ENCODE measurements around the gene KRTAP10-1.
"Not testable (repeated sequence)": the region's sequence is repeated elsewhere in the genome, so short reads cannot be mapped to it uniquely, and the experiment has no call there.

The KRTAP10-1 gene

GRCh38 chr21:44505673-44506278 lies 34.2 kb downstream of the KRTAP10-1 start:
- H3K4me3 ChIP-seq (ENCODE audit: low read length in 2 of 2), result no peak overlapping the region
- H3K27me3 ChIP-seq (ENCODE audit: control insufficient read depth in 1 of 2, insufficient read depth in 2 of 2, low read length in 2 of 2), result peaks cover 20 to 30% of the 10 kb centered on the region in 2 donors
- no peaks in the 10 kb centered on the region for H3K9me3 ChIP-seq (ENCODE audit: control insufficient read depth in 2 of 2, low read length in 2 of 2)
- H3K36me3 ChIP-seq (ENCODE audit: control insufficient read depth in 2 of 2, insufficient read depth in 2 of 2, low read length in 2 of 2), result no peaks in the 10 kb centered on the region
- H3K9ac ChIP-seq (ENCODE audit: low read length in 2 of 2), result no peak overlapping the region
- peaks cover 5% of the 10 kb centered on the region for H3K4me1 ChIP-seq (ENCODE audit: control insufficient read depth, insufficient read depth, low read length)
- no peak overlapping the region for H3K27ac ChIP-seq (ENCODE audit: low read length)

GRCh38 chr21:44503901-44504399 lies 36.0 kb downstream of the KRTAP10-1 start:
- H3K36me3 ChIP-seq (ENCODE audit: control insufficient read depth in 2 of 2, insufficient read depth in 2 of 2, low read length in 2 of 2), result no peaks in the 10 kb centered on the region
- no peak overlapping the region for H3K27ac ChIP-seq (ENCODE audit: low read length)
- no peak overlapping the region for H3K9ac ChIP-seq (ENCODE audit: low read length in 2 of 2)
- H3K4me3 ChIP-seq (ENCODE audit: low read length in 2 of 2), result no peak overlapping the region
- H3K27me3 ChIP-seq (ENCODE audit: control insufficient read depth in 1 of 2, insufficient read depth in 2 of 2, low read length in 2 of 2), result peaks cover 14 to 24% of the 10 kb centered on the region in 2 donors
- no peaks in the 10 kb centered on the region for H3K4me1 ChIP-seq (ENCODE audit: control insufficient read depth, insufficient read depth, low read length)
- H3K9me3 ChIP-seq (ENCODE audit: control insufficient read depth in 2 of 2, low read length in 2 of 2), result no peaks in the 10 kb centered on the region

GRCh38 chr21:44503006-44503889 lies 36.7 kb downstream of the KRTAP10-1 start:
- not testable (repeated sequence) for H3K9ac ChIP-seq (ENCODE audit: low read length in 2 of 2); H3K4me3 ChIP-seq (ENCODE audit: low read length in 2 of 2); H3K9me3 ChIP-seq (ENCODE audit: control insufficient read depth in 2 of 2, low read length in 2 of 2); H3K4me1 ChIP-seq (ENCODE audit: control insufficient read depth, insufficient read depth, low read length); H3K36me3 ChIP-seq (ENCODE audit: control insufficient read depth in 2 of 2, insufficient read depth in 2 of 2, low read length in 2 of 2); H3K27ac ChIP-seq (ENCODE audit: low read length)
- H3K27me3 ChIP-seq (ENCODE audit: control insufficient read depth in 1 of 2, insufficient read depth in 2 of 2, low read length in 2 of 2), result peaks cover 16 to 26% of the 10 kb centered on the region in 2 donors

GRCh38 chr21:44502171-44502958 lies 37.6 kb downstream of the KRTAP10-1 start:
- peaks cover 7% of the 10 kb centered on the region for H3K4me1 ChIP-seq (ENCODE audit: control insufficient read depth, insufficient read depth, low read length)
- no peaks in the 10 kb centered on the region for H3K9me3 ChIP-seq (ENCODE audit: control insufficient read depth in 2 of 2, low read length in 2 of 2)
- no peak overlapping the region for H3K27ac ChIP-seq (ENCODE audit: low read length)
- peaks cover 14 to 25% of the 10 kb centered on the region in 2 donors for H3K27me3 ChIP-seq (ENCODE audit: control insufficient read depth in 1 of 2, insufficient read depth in 2 of 2, low read length in 2 of 2)
- no peaks in the 10 kb centered on the region for H3K36me3 ChIP-seq (ENCODE audit: control insufficient read depth in 2 of 2, insufficient read depth in 2 of 2, low read length in 2 of 2)
- no peak overlapping the region for H3K4me3 ChIP-seq (ENCODE audit: low read length in 2 of 2)
- no peak overlapping the region for H3K9ac ChIP-seq (ENCODE audit: low read length in 2 of 2)

- Histone ChIP-seq H3K27me3 (ENCODE audit: control insufficient read depth in 1 of 2, insufficient read depth in 2 of 2, low read length in 2 of 2) (peaks cover 10 to 12% of the 10 kb centered on the region in 2 donors), H3K9ac (ENCODE audit: low read length in 2 of 2) (no peak overlapping the region), H3K4me1 (ENCODE audit: control insufficient read depth, insufficient read depth, low read length) (peaks cover 7% of the 10 kb centered on the region), H3K27ac (ENCODE audit: low read length) (no peak overlapping the region), H3K4me3 (ENCODE audit: low read length in 2 of 2) (no peak overlapping the region), H3K36me3 (ENCODE audit: control insufficient read depth in 2 of 2, insufficient read depth in 2 of 2, low read length in 2 of 2) (no peaks in the 10 kb centered on the region), H3K9me3 (ENCODE audit: control insufficient read depth in 2 of 2, low read length in 2 of 2) (no peaks in the 10 kb centered on the region)
Measured at GRCh38 chr21:44500111-44500510, 39.9 kb downstream of the KRTAP10-1 start.

GRCh38 chr21:44499631-44500030 lies 40.4 kb downstream of the KRTAP10-1 start:
- peaks cover 10 to 12% of the 10 kb centered on the region in 2 donors for H3K27me3 ChIP-seq (ENCODE audit: control insufficient read depth in 1 of 2, insufficient read depth in 2 of 2, low read length in 2 of 2)
- no peak overlapping the region for H3K27ac ChIP-seq (ENCODE audit: low read length)
- H3K36me3 ChIP-seq (ENCODE audit: control insufficient read depth in 2 of 2, insufficient read depth in 2 of 2, low read length in 2 of 2), result no peaks in the 10 kb centered on the region
- no peaks in the 10 kb centered on the region for H3K9me3 ChIP-seq (ENCODE audit: control insufficient read depth in 2 of 2, low read length in 2 of 2)
- H3K4me1 ChIP-seq (ENCODE audit: control insufficient read depth, insufficient read depth, low read length), result peaks cover 7% of the 10 kb centered on the region
- H3K4me3 ChIP-seq (ENCODE audit: low read length in 2 of 2), result no peak overlapping the region
- no peak overlapping the region for H3K9ac ChIP-seq (ENCODE audit: low read length in 2 of 2)

GRCh38 chr21:44499211-44499560 lies 40.8 kb downstream of the KRTAP10-1 start:
- H3K9me3 ChIP-seq (ENCODE audit: control insufficient read depth in 2 of 2, low read length in 2 of 2), result no peaks in the 10 kb centered on the region
- H3K27ac ChIP-seq (ENCODE audit: low read length), result no peak overlapping the region
- no peak overlapping the region for H3K4me3 ChIP-seq (ENCODE audit: low read length in 2 of 2)
- H3K9ac ChIP-seq (ENCODE audit: low read length in 2 of 2), result no peak overlapping the region
- H3K4me1 ChIP-seq (ENCODE audit: control insufficient read depth, insufficient read depth, low read length), result peaks cover 7% of the 10 kb centered on the region
- no peaks in the 10 kb centered on the region for H3K36me3 ChIP-seq (ENCODE audit: control insufficient read depth in 2 of 2, insufficient read depth in 2 of 2, low read length in 2 of 2)
- peaks cover 10 to 12% of the 10 kb centered on the region in 2 donors for H3K27me3 ChIP-seq (ENCODE audit: control insufficient read depth in 1 of 2, insufficient read depth in 2 of 2, low read length in 2 of 2)

GRCh38 chr21:44498280-44499210 lies 41.5 kb downstream of the KRTAP10-1 start:
- Histone ChIP-seq H3K36me3 (ENCODE audit: control insufficient read depth in 2 of 2, insufficient read depth in 2 of 2, low read length in 2 of 2) (no peaks in the 10 kb centered on the region), H3K27ac (ENCODE audit: low read length) (no peak overlapping the region), H3K9me3 (ENCODE audit: control insufficient read depth in 2 of 2, low read length in 2 of 2) (peaks cover 0 to 2% of the 10 kb centered on the region in 2 donors), H3K27me3 (ENCODE audit: control insufficient read depth in 1 of 2, insufficient read depth in 2 of 2, low read length in 2 of 2) (peaks cover 10 to 12% of the 10 kb centered on the region in 2 donors), H3K4me3 (ENCODE audit: low read length in 2 of 2) (no peak overlapping the region), H3K4me1 (ENCODE audit: control insufficient read depth, insufficient read depth, low read length) (peaks cover 7% of the 10 kb centered on the region), H3K9ac (ENCODE audit: low read length in 2 of 2) (no peak overlapping the region)

GRCh38 chr21:44497703-44498126 lies 42.3 kb downstream of the KRTAP10-1 start:
- Histone ChIP-seq H3K4me3 (ENCODE audit: low read length in 2 of 2) (no peak overlapping the region), H3K27me3 (ENCODE audit: control insufficient read depth in 1 of 2, insufficient read depth in 2 of 2, low read length in 2 of 2) (peaks cover 10 to 12% of the 10 kb centered on the region in 2 donors), H3K9me3 (ENCODE audit: control insufficient read depth in 2 of 2, low read length in 2 of 2) (peaks cover 3 to 10% of the 10 kb centered on the region in 2 donors), H3K4me1 (ENCODE audit: control insufficient read depth, insufficient read depth, low read length) (peaks cover 7% of the 10 kb centered on the region), H3K36me3 (ENCODE audit: control insufficient read depth in 2 of 2, insufficient read depth in 2 of 2, low read length in 2 of 2) (no peaks in the 10 kb centered on the region), H3K27ac (ENCODE audit: low read length) (no peak overlapping the region), H3K9ac (ENCODE audit: low read length in 2 of 2) (no peak overlapping the region)

All from stomach smooth muscle (tissue), 2 donors.